IMR-90 (cell line): Measurements from ENCODE around the gene KRT74. TPM values are rescaled to one million over a fixed set of nuclear protein-coding genes. Genes with fewer than 3 reads are reported as not detected.

Experiments used
- ATAC-seq: fragments of 200-7000 bp; cut with Tn5 transposase; 2 replicates; pipeline ENCODE4 v1.9.1; 2020; ENCODE audit warnings: low read depth, mild to moderate bottlenecking, moderate library complexity
- BruUV-seq: library from RNA; stranded (reverse); fragments of 400-500 nt; replicated peaks from 2 replicates; lab custom pipeline; 2021; lab: Mats Ljungman, UMichigan
- CTCF ChIA-PET: fragments of 300-600 bp; formaldehyde crosslinking; extraction: SDS; loops from one replicate; lab custom pipeline; 2021; ENCODE audit warnings: antibody characterized with exemption; lab: Yijun Ruan, JAX
- POLR2A ChIA-PET: fragments of 300-600 bp; sonication (Branson Sonifier 250); formaldehyde crosslinking; loops from one replicate; lab custom pipeline; 2022; ENCODE audit warnings: antibody characterized with exemption; ENCODE audit not compliant: unreplicated experiment; lab: Charles Lee
- DNase-seq: peaks from one replicate; pipeline ENCODE4 v3.0.0; 2013
- H2AFZ ChIP-seq: replicated peaks from 2 replicates; pipeline ENCODE3; 2013; ENCODE audit warnings: low read length, mild to moderate bottlenecking; ENCODE audit not compliant: poor library complexity
- H2AK5ac ChIP-seq: 2 replicates; pipeline ENCODE4 v1.6.1; 2013; ENCODE audit warnings: low read depth, low read length, inconsistent platforms
- H2AK9ac ChIP-seq: replicated peaks from 2 replicates; pipeline ENCODE3; 2013; ENCODE audit warnings: mild to moderate bottlenecking, low read depth, low read length, moderate library complexity; ENCODE audit not compliant: poor library complexity
- H2BK120ac ChIP-seq: 2 replicates; pipeline ENCODE4 v1.6.1; 2013; ENCODE audit warnings: low read depth, low read length, inconsistent platforms
- H2BK15ac ChIP-seq: 3 replicates; pipeline ENCODE4 v1.6.1; 2013; ENCODE audit warnings: low read depth, low read length, inconsistent platforms
- H2BK20ac ChIP-seq: 2 replicates; pipeline ENCODE4 v1.6.1; 2013; ENCODE audit warnings: low read depth, mild to moderate bottlenecking, inconsistent platforms, low read length, moderate library complexity
- H2BK5ac ChIP-seq: 2 replicates; pipeline ENCODE4 v1.6.1; 2013; ENCODE audit warnings: mild to moderate bottlenecking, low read depth, low read length, inconsistent platforms; ENCODE audit not compliant: poor library complexity, severe bottlenecking
- H3K14ac ChIP-seq: replicated peaks from 2 replicates; pipeline ENCODE4 v1.6.1; 2013; ENCODE audit warnings: low read depth, low read length, inconsistent platforms
- H3K18ac ChIP-seq: 2 replicates; pipeline ENCODE4 v1.6.1; 2013; ENCODE audit warnings: low read depth, low read length, control low read depth
- H3K23ac ChIP-seq: 2 replicates; pipeline ENCODE4 v1.6.1; 2013; ENCODE audit warnings: low read depth, low read length, inconsistent platforms
- H3K27ac ChIP-seq: 2 replicates; pipeline ENCODE4 v1.5.1; 2013; ENCODE audit warnings: mild to moderate bottlenecking, control low read depth, low read length; ENCODE audit not compliant: insufficient read depth
- H3K27me3 ChIP-seq: 2 replicates; pipeline ENCODE4 v1.6.1; 2013; ENCODE audit warnings: low read length; ENCODE audit not compliant: control insufficient read depth, insufficient read depth
- H3K36me3 ChIP-seq: 2 replicates; pipeline ENCODE4 v1.6.1; 2013; ENCODE audit warnings: low read length, mixed read lengths; ENCODE audit not compliant: control insufficient read depth, insufficient read depth
- H3K4ac ChIP-seq: 2 replicates; pipeline ENCODE4 v1.6.1; 2013; ENCODE audit warnings: low read depth, low read length, inconsistent platforms
- H3K4me1 ChIP-seq: 2 replicates; pipeline ENCODE4 v1.6.1; 2013; ENCODE audit warnings: low read length, mixed read lengths; ENCODE audit not compliant: control insufficient read depth, insufficient read depth
- H3K4me2 ChIP-seq: 2 replicates; pipeline ENCODE4 v1.6.1; 2013; ENCODE audit warnings: low read depth, mild to moderate bottlenecking, control low read depth, low read length, moderate library complexity
- H3K4me3 ChIP-seq: 2 replicates; pipeline ENCODE4 v1.5.1; 2013; ENCODE audit warnings: low read depth, mild to moderate bottlenecking, control low read depth, low read length, moderate library complexity; ENCODE audit not compliant: insufficient read depth
- H3K56ac ChIP-seq: 2 replicates; pipeline ENCODE4 v1.6.1; 2013; ENCODE audit warnings: low read length, inconsistent platforms; ENCODE audit not compliant: insufficient read depth; ENCODE audit errors: extremely low read depth
- H3K79me1 ChIP-seq, 2 experiments: 2 replicates each; pipeline ENCODE4 v1.6.1; 2013; ENCODE audit warnings: low read length in 2 of 2, inconsistent platforms in 1 of 2, low read depth in 1 of 2
- H3K9ac ChIP-seq: 2 replicates; pipeline ENCODE4 v1.6.1; 2013; ENCODE audit warnings: low read depth, low read length, control low read depth
- H3K9me1 ChIP-seq: 2 replicates; pipeline ENCODE4 v1.6.1; 2013; ENCODE audit warnings: low read length, inconsistent platforms; ENCODE audit not compliant: insufficient read depth
- H3K9me3 ChIP-seq: 2 replicates; pipeline ENCODE4 v1.6.1; 2013; ENCODE audit warnings: low read length; ENCODE audit not compliant: control insufficient read depth, insufficient read depth
- H4K20me1 ChIP-seq: 2 replicates; pipeline ENCODE4 v1.6.1; 2013; ENCODE audit warnings: low read length, inconsistent platforms; ENCODE audit not compliant: insufficient read depth
- H4K5ac ChIP-seq: 2 replicates; pipeline ENCODE4 v1.6.1; 2013; ENCODE audit warnings: mild to moderate bottlenecking, low read depth, low read length, control low read depth
- H4K8ac ChIP-seq, 2 experiments: 2 replicates each; pipeline ENCODE4 v1.6.1; 2013; ENCODE audit warnings: low read depth in 2 of 2, low read length in 2 of 2, control low read depth in 1 of 2, inconsistent platforms in 1 of 2
- H4K91ac ChIP-seq: 2 replicates; pipeline ENCODE4 v1.6.1; 2013; ENCODE audit warnings: low read depth, low read length, inconsistent platforms; ENCODE audit not compliant: insufficient read depth
- BHLHE40 ChIP-seq: fragments of 150-350 bp; IDR thresholded peaks from 2 replicates; pipeline ENCODE4 v1.6.1; 2016; ENCODE audit warnings: mild to moderate bottlenecking, low read depth, low read length
- CTCF ChIP-seq: conservative IDR thresholded peaks from 2 replicates; pipeline ENCODE4 v1.5.1; 2012; ENCODE audit warnings: mild to moderate bottlenecking, low read depth, low read length, improper control_type of control experiment
- FOS ChIP-seq: fragments of 150-350 bp; IDR thresholded peaks from 2 replicates; pipeline ENCODE4 v1.6.1; 2016; ENCODE audit warnings: low read depth, low read length
- MAFK ChIP-seq: IDR thresholded peaks from 2 replicates; pipeline ENCODE4 v1.6.1; 2012; ENCODE audit warnings: low read depth, low read length, improper control_type of control experiment
- MAZ ChIP-seq: IDR thresholded peaks from 2 replicates; pipeline ENCODE4 v1.6.1; 2012; ENCODE audit warnings: low read depth, mild to moderate bottlenecking, low read length, improper control_type of control experiment, moderate library complexity, borderline replicate concordance
- MXI1 ChIP-seq: IDR thresholded peaks from 2 replicates; pipeline ENCODE4 v1.6.1; 2012; ENCODE audit warnings: low read depth, mild to moderate bottlenecking, low read length, moderate library complexity, borderline replicate concordance
- NFE2L2 ChIP-seq: fragments of 150-350 bp; IDR thresholded peaks from 2 replicates; pipeline ENCODE4 v1.6.1; 2016; ENCODE audit warnings: low read depth, mild to moderate bottlenecking, low read length
- RAD21 ChIP-seq: IDR thresholded peaks from 2 replicates; pipeline ENCODE4 v1.6.1; 2012; ENCODE audit warnings: low read length, improper control_type of control experiment
- RCOR1 ChIP-seq: IDR thresholded peaks from 2 replicates; pipeline ENCODE4 v1.6.1; 2012; ENCODE audit warnings: mild to moderate bottlenecking, low read length, improper control_type of control experiment; ENCODE audit not compliant: insufficient replicate concordance
- RFX5 ChIP-seq: IDR thresholded peaks from 2 replicates; pipeline ENCODE4 v1.8.0; 2012; ENCODE audit warnings: low read depth, mild to moderate bottlenecking, low read length, moderate library complexity
- USF2 ChIP-seq: fragments of 150-350 bp; IDR thresholded peaks from 2 replicates; pipeline ENCODE4 v1.6.1; 2017; ENCODE audit warnings: mild to moderate bottlenecking, antibody characterized with exemption, low read length, low read depth
- WGBS, 2 experiments: methylation state at CpG; one replicate each; pipeline versions ENCODE4 v1.1.5 to v1.1.7; 2013; ENCODE audit warnings: missing lambda C conversion rate in 2 of 2; ENCODE audit not compliant: insufficient read length in 1 of 2; ENCODE audit errors: extremely low coverage in 2 of 2; 5-methylcytosine and 5-hydroxymethylcytosine counted together
- dilution Hi-C: fragments of 300-500 bp; cut with HindIII; formaldehyde crosslinking; loops from one replicate; pipeline ENCODE4 v1.14.3; 2018; ENCODE audit warnings: low sequenced_read_pairs; ENCODE audit not compliant: unreplicated experiment
- in situ Hi-C: fragments of 300-500 bp; cut with MboI; formaldehyde crosslinking; loops from 3 replicates; pipeline ENCODE4 v1.14.3; 2019; ENCODE audit warnings: low sequenced_read_pairs, inconsistent platforms, mixed read lengths
- intact Hi-C: fragments of 100-400 bp; cut with micrococcal nuclease; formaldehyde crosslinking; loops from 2 replicates; pipeline ENCODE4 v1.10.0; 2022
- polyA plus RNA-seq, 3 experiments: library from polyadenylated mRNA; depleted of rRNA; stranded (reverse); fragments of >200 nt; gene quantifications; 2 replicates each; pipeline ENCODE4 v1.2.3, GENCODE V29; 2012; ENCODE audit warnings: low replicate concordance in 1 of 3
- total RNA-seq: library from RNA; depleted of rRNA; stranded (reverse); fragments of >200 nt; gene quantifications from 2 replicates; pipeline ENCODE4 v1.2.3, GENCODE V29; 2012

KRT74 gene
- total and polyA plus RNA-seq, 2 of the 4 experiments (the other 2 are of a cell fraction): not detected

- no peak overlapping the region for H3K56ac ChIP-seq
- no TSS peak for BruUV-seq
- H3K27me3 ChIP-seq: peaks cover 8% of the 10 kb centered on the region
- no peak for TF ChIP-seq NFE2L2
- no peak for TF ChIP-seq BHLHE40
- TF ChIP-seq MXI1: no peak
- no peak for TF ChIP-seq USF2
- TF ChIP-seq MAFK: no peak
- no peak for TF ChIP-seq MAZ
- no peak for TF ChIP-seq FOS
- TF ChIP-seq RCOR1: no peak
- no peak for TF ChIP-seq CTCF
- TF ChIP-seq RAD21: no peak
- no peak for TF ChIP-seq RFX5
- no peak overlapping the region for H3K4me3 ChIP-seq
- dilution Hi-C loops (no loop called here), in situ Hi-C loops (no loop called here), intact Hi-C loops (no loop called here)
- H2AK5ac ChIP-seq: no peak overlapping the region
- no peak overlapping the region for H2BK120ac ChIP-seq
- H2BK15ac ChIP-seq: no peak overlapping the region
- H3K36me3 ChIP-seq: no peaks in the 10 kb centered on the region
- no peak overlapping the region for H3K4ac ChIP-seq
- ATAC-seq: no peak
- no peak overlapping the region for H3K4me2 ChIP-seq
- H3K18ac ChIP-seq: no peak overlapping the region
- H2AK9ac ChIP-seq: no peak overlapping the region
- ChIA-PET POLR2A (no interaction called here), CTCF (no interaction called here)
- no peak overlapping the region for H2BK20ac ChIP-seq
- no peaks in the 10 kb centered on the region for H3K4me1 ChIP-seq
- H3K27ac ChIP-seq: no peak overlapping the region
- H4K20me1 ChIP-seq: no peaks in the 10 kb centered on the region
- no peak overlapping the region for H2AFZ ChIP-seq
- H3K9me1 ChIP-seq: no peaks in the 10 kb centered on the region; the same call in 1 of the 2 replicates
- WGBS, 2 experiments: 60% methylated on average over 4 of the region's 7 CpGs; no CpG with 5 or more reads in 1 of the 2 experiments
- H4K91ac ChIP-seq: no peak overlapping the region
- DNase-seq: no peak
- no peak overlapping the region for H3K9ac ChIP-seq
- no peak overlapping the region for H4K8ac ChIP-seq
- H3K79me1 ChIP-seq: no peaks in the 10 kb centered on the region
- no peak overlapping the region for H2BK5ac ChIP-seq
- no peak overlapping the region for H3K23ac ChIP-seq
- H4K5ac ChIP-seq: no peak overlapping the region
- no peak overlapping the region for H3K14ac ChIP-seq
- H3K9me3 ChIP-seq: no peaks in the 10 kb centered on the region
These were observed 33.1 kb downstream of the KRT74 start for GRCh38 chr12:52540531-52540930.
